COLO668 (cell line): ENCODE data around the gene BMP15.

Experiments used
- DNase-seq: peaks from one replicate; lab custom pipeline; 2025; ENCODE audit not compliant: unreplicated experiment; lab: John Stamatoyannopoulos, UW

The BMP15 gene

DNA sequence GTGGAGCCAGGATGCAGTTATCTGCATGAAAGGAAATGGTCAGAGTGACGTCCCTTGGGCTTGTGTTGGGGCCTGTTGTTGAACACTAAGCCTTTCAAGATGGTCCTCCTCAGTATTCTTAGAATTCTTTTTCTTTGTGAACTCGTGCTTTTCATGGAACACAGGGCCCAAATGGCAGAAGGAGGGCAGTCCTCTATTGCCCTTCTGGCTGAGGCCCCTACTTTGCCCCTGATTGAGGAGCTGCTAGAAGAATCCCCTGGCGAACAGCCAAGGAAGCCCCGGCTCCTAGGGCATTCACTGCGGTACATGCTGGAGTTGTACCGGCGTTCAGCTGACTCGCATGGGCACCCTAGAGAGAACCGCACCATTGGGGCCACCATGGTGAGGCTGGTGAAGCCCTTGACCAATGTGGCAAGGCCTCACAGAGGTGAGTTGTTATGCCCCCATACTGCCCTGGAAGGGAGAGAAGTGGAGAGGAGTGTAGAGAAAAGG, at the start of gene BMP15:
BMP15 (plus strand) TSS at position 51 of the 492 bp plus-strand sequence; CDS start at position 100, 49 bp downstream.
- DNase-seq = no peak

- no peak for DNase-seq
Observed at GRCh38 chrX:50863471-50863870, 47.1 kb upstream of the BMP15 start.

DNA sequence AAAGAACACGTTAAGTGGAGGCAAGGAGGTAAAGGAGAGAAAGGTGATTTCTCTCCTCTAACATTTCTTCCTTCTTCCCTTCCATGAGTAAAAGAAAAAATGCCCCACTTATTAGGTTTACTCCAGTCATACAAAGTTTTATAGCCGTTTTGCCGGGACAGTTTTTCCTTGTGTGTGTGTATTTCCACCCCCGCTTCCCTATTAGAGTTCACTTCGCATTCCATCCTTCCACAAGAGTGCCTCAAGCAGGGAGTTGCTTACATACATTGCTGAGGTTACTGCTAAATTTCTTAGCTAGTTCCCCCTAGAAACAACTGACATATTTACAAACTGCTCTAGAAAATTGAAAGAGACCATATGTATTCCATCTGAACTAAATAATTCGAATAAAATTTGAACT, 45.2 kb upstream of the BMP15 start:
- no peak for DNase-seq

DNA sequence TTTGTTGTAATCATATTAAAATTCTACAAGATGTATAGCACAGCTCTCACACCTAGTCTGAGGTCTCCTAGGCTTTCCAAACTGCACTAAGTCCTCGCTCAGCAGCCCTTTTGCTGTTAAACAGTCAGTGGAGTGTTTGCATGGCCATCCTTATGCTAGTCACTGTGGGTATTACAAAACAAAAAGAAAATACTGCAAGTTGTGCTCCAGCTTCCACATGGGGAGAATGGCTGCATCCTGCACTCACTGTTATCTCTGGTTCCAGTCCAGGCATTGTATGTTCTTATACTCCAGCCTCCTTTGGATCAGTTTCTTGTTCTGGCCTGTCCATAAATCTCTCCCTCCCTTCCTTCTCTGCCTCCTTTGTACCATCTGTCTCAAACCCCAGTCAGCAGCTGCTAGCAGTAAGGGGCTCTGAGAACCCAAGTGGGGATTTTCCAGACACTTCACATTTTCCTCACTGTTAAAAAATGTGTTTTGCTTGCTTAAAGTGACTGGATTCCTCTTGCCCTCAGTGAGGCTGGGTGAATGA, 38.5 kb upstream of the BMP15 start:
- no peak for DNase-seq

GRCh38 chrX:50874876-50875275, 35.7 kb upstream of the BMP15 start:
- DNase-seq = no peak

DNA sequence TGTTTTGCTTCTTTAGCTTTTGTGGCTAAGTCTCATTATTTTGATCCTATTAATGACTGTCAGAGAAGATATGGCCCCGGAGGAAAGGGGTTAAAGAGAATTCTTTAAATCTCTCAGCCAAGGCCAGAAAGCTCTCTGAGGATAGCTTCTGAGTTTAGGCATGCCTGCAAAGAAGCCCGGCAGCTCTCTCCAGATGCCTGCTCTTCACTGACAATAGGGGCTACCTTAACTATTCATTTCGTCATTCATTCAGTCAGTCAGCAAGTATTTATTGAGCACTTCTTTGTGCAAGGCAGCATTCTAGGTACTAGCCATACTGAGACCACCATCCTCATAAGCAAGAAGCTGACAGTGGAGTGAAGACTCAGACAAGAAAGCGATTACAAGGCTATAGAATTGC, 34.0 kb upstream of the BMP15 start:
- no peak for DNase-seq

- no peak for DNase-seq
Observed at GRCh38 chrX:50877310-50877709, 33.2 kb upstream of the BMP15 start.

GRCh38 chrX:50881028-50881427, 29.5 kb upstream of the BMP15 start:
- no peak for DNase-seq

GRCh38 chrX:50888884-50889283, 21.7 kb upstream of the BMP15 start:
- DNase-seq = no peak

- DNase-seq = no peak
Observed at GRCh38 chrX:50889582-50889981, 21.0 kb upstream of the BMP15 start.

DNA sequence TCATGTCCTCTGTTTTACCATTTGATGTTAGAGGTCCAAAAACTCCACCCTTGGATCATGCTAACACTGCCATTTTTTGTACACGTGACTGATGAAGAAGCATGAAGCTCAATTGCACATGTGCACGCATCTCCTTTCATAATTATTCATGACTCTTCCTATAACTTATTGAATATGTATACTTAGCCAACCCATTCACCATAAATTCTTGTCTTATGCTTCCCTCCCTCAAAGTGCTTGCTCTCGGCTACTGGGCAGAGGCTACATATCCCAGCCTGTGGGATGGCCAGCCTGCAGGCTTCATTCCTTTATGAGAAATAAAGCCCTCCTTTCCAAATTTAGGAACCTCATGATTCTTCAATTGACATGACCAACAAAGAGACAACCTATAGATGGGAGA, 17.5 kb upstream of the BMP15 start:
- DNase-seq = no peak

DNA sequence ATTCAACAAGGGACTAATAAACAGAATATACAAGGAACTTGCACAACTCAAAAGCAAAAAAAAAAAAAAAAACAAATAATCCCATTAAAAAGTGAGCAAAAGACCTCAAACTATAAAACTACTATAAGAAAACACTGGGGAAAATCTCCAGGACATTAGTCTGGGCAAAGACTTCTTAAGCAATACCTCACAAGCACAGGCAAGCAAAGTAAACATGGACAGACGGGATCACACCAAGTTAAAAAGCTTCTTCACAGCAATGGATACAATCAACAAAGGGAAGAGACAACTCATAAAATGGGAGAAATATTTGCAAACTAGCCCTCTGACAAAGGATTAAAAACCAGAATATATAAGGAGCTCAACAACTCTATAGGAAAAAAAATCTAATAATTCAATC, 17.1 kb upstream of the BMP15 start:
- no peak for DNase-seq

DNA sequence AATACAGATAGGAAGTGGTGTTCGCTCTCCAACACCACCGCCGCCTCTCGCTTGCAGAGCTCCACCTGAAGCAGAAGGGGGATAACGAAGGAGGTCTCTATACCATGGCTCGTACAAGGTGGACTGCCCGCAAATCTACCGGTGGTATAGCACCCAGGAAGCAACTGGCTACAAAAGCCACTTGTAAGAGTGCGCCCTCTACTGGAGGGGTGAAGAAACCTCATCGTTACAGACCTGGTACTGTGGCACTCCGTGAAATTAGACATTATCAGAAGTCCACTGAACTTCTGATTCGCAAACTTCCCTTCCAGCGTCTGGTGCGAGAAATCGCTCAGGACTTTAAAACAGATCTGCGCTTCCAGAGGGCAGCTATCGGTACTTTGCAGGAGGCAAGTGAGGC, 5.2 kb upstream of the BMP15 start:
- DNase-seq = no peak

DNA sequence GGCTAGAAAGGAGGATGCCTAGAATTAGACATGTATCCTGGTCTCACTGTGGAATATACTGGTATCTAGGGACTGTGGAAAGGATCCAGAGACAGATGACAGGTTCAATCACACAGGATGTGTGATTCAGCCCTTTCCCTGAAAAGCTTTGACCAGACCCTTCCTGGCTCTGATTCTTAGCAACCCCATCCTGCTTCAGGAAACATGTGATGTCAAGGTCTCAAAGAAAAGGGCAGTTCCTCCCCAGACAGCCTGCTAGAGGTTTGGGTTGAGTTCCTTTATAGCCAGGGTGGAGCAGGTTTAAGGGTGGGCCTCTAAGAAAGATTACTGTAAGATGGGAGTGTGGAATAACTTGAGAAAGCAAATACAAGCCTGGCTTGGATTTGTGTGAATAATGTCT, 3.0 kb downstream of the BMP15 start:
- no peak for DNase-seq

DNA sequence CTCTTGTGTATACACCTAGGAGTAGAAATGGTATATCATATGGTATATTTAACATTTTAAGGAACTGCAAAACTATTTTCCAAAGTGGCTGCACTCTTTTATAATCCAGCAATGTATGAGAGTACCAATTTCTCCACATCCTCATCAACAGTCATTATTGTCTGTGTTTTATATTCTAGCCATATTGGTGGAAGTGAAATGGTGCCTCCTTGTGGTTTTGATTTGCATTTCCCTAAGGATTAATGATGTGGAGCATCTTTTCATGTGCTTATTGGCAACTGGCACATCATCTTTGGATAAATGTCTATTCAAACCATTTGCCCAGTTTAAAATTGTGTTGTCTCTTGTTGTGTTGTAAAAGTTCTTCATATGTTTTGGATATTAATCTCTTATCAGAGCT, 9.6 kb downstream of the BMP15 start:
- DNase-seq = no peak

GRCh38 chrX:50927127-50927526, 16.6 kb downstream of the BMP15 start:
- no peak for DNase-seq

DNA sequence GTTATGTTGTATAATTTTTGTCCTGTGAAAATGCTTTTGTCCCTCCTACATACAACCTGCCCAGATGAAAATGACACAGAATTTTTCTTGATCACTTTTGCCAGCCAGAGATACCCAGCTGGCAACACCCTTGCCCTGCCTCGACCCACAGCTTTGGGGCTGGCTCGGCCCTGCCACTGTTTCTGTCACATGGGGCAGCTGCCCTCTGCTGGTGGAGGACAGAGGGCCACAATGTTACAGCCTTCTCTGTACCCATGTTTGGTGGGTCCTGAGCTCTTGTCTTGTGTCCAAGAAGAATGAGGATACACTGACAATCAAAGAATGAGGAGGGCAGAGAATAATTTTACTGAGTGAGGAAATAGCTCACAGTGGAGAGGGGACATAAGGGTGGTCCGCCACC, 31.1 kb downstream of the BMP15 start:
- DNase-seq = no peak

DNA sequence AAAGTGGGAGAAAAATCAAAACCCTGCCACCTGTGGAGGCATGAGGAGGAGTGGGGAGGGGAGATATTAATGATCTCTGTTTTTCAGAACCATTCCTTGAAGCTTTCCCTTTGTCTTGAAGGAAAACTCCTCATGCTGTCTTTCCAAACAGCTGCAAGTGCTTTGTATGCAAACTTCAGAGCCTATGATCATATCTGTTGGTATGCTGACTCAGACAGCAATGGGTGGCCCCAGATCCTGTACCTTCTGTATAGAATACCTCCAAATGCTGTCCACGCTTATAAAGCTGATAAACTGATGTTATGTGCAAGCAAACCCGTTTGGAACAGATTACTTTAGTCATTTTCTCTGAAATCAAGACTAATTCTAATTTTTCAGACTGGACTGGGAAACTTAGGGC, 31.9 kb downstream of the BMP15 start:
- no peak for DNase-seq

GRCh38 chrX:50952406-50952805, 41.9 kb downstream of the BMP15 start:
- no peak for DNase-seq

DNA sequence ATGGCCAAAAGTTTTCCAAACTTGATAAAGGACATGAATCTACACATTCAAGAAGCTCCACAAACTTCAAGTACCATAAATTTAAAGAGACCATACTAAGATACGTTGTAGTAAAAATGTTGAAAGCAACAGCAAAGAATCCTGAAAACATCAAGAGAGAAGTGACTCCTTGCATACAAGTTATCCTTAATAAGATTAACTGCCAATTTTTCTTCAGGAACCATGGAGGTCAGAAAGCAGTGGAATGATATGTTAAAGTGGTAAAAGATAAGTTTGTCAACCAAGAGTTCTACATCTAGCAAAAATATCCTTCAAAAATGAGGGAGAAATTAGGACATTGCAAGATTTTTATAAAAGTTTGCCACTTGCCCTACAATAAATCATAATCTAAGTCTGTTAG, 43.3 kb downstream of the BMP15 start:
- no peak for DNase-seq

DNA sequence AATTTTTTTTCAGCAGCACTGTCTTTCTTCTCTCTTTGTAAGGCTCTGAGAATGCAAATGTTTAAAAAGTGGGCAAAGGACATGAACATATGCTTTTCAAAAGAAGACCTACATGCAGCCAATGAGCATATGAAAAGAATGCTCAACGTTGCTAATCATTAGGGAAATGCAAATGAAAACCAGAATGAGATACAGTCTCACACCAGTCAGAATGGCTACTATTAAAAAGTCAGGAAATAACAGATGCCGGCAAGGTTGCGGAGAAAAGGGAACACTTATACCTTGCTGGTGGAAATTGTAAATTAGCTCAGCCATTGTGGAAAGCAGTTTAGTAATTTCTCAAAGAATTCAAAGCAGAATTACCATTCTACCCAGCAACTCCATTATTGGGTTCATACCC, 51.6 kb downstream of the BMP15 start:
- no peak for DNase-seq

- DNase-seq = no peak
Observed at GRCh38 chrX:50963842-50964241, 53.3 kb downstream of the BMP15 start.
